Type B pancreatic cell (in vitro differentiated cells): ENCODE measurements around the gene FRMD5. TPM values are rescaled to one million over a fixed set of nuclear protein-coding genes. Genes with fewer than 3 reads are reported as not detected.

Experiments
- DNase-seq: peaks from one replicate; pipeline ENCODE4 v3.0.0; 2021; ENCODE audit warnings: mixed read lengths; ENCODE audit not compliant: unreplicated experiment; ENCODE audit errors: extremely low spot score
- H3K27ac Mint-ChIP-seq: 2 replicates; pipeline ENCODE4 v1.8.0; 2021; ENCODE audit warnings: mild to moderate bottlenecking, mixed read lengths
- H3K27me3 Mint-ChIP-seq: 2 replicates; pipeline ENCODE4 v1.8.0; 2021; ENCODE audit warnings: mixed read lengths
- H3K36me3 Mint-ChIP-seq: 2 replicates; pipeline ENCODE4 v1.8.0; 2021; ENCODE audit warnings: mixed read lengths
- H3K4me1 Mint-ChIP-seq: one replicate; pipeline ENCODE4 v1.8.0; 2021; ENCODE audit warnings: mixed read lengths; ENCODE audit not compliant: unreplicated experiment
- H3K4me3 Mint-ChIP-seq: 2 replicates; pipeline ENCODE4 v1.8.0; 2021; ENCODE audit warnings: mild to moderate bottlenecking, mixed read lengths
- H3K9me3 Mint-ChIP-seq: 2 replicates; pipeline ENCODE4 v1.8.0; 2021; ENCODE audit warnings: mixed read lengths
- CTCF ChIP-seq: fragments of 200-600 bp; sonication (generic); conservative IDR thresholded peaks from 2 replicates; pipeline ENCODE4 v1.5.0; 2021; ENCODE audit warnings: antibody characterized with exemption, mild to moderate bottlenecking
- total RNA-seq: library from RNA; stranded (reverse); gene quantifications from 2 replicates; pipeline ENCODE4 v1.2.1, GENCODE V29; 2021; ENCODE audit warnings: low replicate concordance

FRMD5 gene
- total RNA-seq, 1 donor from 2014 or later = 3.8 TPM

- Mint-ChIP-seq H3K4me1 (no peaks in the 10 kb centered on the region), H3K4me3 (no peak overlapping the region), H3K27me3 (no peaks in the 10 kb centered on the region), H3K36me3 (no peaks in the 10 kb centered on the region), H3K27ac (peak overlapping the region; percentile 65), H3K9me3 (peaks cover 4% of the 10 kb centered on the region)
- DNase-seq = no peak
- TF ChIP-seq CTCF = no peak
These were observed 196.5 kb downstream of the FRMD5 start for GRCh38 chr15:43998607-43999006.

GRCh38 chr15:43991206-43991605, 203.9 kb downstream of the FRMD5 start:
- Mint-ChIP-seq H3K4me1 (no peaks in the 10 kb centered on the region), H3K27me3 (no peaks in the 10 kb centered on the region), H3K36me3 (no peaks in the 10 kb centered on the region), H3K9me3 (peaks cover 5% of the 10 kb centered on the region), H3K27ac (no peak overlapping the region), H3K4me3 (no peak overlapping the region)
- no peak for DNase-seq
- TF ChIP-seq CTCF = no peak

- Mint-ChIP-seq H3K27me3 (no peaks in the 10 kb centered on the region), H3K4me3 (no peak overlapping the region), H3K9me3 (peaks cover 5% of the 10 kb centered on the region), H3K27ac (no peak overlapping the region), H3K36me3 (no peaks in the 10 kb centered on the region), H3K4me1 (no peaks in the 10 kb centered on the region)
- no peak for DNase-seq
- TF ChIP-seq CTCF = no peak
These were observed 205.1 kb downstream of the FRMD5 start for GRCh38 chr15:43989938-43990337.

GRCh38 chr15:43988900-43989299, 206.2 kb downstream of the FRMD5 start:
- Mint-ChIP-seq H3K36me3 (no peaks in the 10 kb centered on the region), H3K4me1 (no peaks in the 10 kb centered on the region)

DNA sequence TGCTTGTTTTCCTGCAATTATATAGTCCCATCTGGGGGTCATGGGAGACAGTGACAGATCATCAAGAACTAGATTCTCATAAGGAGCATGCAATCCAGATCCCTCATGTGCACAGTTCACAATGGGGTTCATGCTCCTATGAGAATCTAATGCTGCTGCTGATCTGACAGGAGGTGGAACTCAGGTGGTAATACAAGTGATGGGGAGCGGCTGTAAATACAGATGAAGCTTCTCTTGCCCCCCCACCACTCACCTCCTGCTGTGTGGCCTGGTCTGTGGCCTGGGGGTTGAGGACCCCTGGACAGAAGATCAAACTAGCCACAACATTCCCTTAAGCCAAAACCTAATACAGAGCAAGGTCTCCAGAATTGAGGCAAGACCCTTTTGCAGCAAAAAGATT, 207.1 kb downstream of the FRMD5 start:
- no peak for DNase-seq
- TF ChIP-seq CTCF = no peak
- Mint-ChIP-seq H3K27me3 (no peaks in the 10 kb centered on the region), H3K4me3 (no peak overlapping the region), H3K36me3 (no peaks in the 10 kb centered on the region), H3K27ac (no peak overlapping the region), H3K9me3 (no peaks in the 10 kb centered on the region), H3K4me1 (no peaks in the 10 kb centered on the region)

More at GRCh38 chr15:43988900-43989299, 206.2 kb downstream of the FRMD5 start:
- Mint-ChIP-seq H3K27ac (no peak overlapping the region), H3K27me3 (no peaks in the 10 kb centered on the region), H3K9me3 (peaks cover 4% of the 10 kb centered on the region), H3K4me3 (no peak overlapping the region)
- no peak for DNase-seq
- TF ChIP-seq CTCF = no peak
